Stimulated activated CD8-positive, alpha-beta memory T cell treated with anti-CD3 and anti-CD28 coated beads, Interleukin-15, amount 100 ng/mL, for 4 hours (primary cell): Measurements from ENCODE around the gene DKKL1.
"Not testable (repeated sequence)": the region's sequence is repeated elsewhere in the genome, so short reads cannot be mapped to it uniquely, and the experiment has no call there.

Source experiments
- DNase-seq, 2 donors: peaks; one replicate each; pipeline ENCODE4 v3.0.0-alpha.2; 2020; ENCODE audit warnings: low read depth in 2 of 2

The DKKL1 gene

GRCh38 chr19:49363268-49364082 is at the start of gene DKKL1:
DKKL1 (plus strand) TSS chr19:49363877; CDS start chr19:49363999, 122 bp downstream.
- DNase-seq, result peak; percentile 21 to 31

- no peak for DNase-seq
These were observed 48.6 kb upstream of the DKKL1 start for GRCh38 chr19:49315111-49315510.

DNA sequence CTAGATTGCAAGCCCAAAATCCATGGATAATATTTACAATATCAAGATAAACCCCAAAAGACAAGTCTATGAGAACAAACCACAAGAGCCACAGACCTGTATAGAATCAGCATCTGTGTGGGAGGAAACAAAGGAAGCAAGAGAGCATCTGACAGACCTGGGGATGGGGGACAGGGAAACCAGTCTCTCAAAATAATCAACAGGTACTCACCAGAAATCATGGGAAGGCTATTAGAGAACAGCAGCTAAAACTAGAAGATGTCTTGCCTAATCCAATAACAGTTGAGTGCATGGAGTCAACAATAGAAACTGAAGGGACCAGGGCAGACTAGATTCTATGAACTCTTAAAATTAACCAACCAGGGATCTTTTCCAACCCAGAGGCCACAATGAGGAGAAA is 47.4 kb upstream of the DKKL1 start:
- DNase-seq, result no peak

GRCh38 chr19:49318296-49318695 is 45.4 kb upstream of the DKKL1 start:
- no peak for DNase-seq

GRCh38 chr19:49324801-49325576 is 38.7 kb upstream of the DKKL1 start, which contains the start of gene SLC6A16:
SLC6A16 (minus strand) TSS chr19:49325191; CDS start chr19:49311347, 13,844 bp downstream.
- no peak for DNase-seq

- DNase-seq, result not testable (repeated sequence)
These were observed 37.9 kb upstream of the DKKL1 start for GRCh38 chr19:49325756-49326155.

DNA sequence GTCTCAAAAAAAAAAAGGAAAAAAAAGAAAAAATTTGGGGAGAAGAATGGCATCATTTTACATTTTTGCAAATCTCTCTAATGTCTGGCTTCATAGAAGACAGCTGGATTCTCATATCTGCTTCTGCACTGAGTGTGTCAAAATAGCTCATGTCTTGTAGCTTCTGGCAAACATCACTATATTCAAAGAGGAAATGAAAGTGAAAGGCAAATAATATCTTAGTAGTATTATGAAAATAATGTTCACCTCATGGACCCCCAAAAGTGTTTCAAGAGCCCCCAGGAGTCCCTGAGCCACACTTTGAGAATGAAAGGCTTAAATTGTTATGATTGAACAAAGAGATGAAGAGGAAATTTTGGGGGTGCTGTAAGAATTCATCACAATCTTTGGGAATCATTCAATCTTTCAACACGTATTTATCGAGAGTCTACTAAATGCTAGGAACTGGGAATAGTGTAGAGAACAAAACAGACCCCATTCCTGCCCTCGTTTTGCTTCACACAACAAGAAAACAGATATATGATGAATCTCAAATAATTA is 37.4 kb upstream of the DKKL1 start:
- DNase-seq, result no peak

- peak in 1 of 2 donors; percentile 21 for DNase-seq
These were observed 35.7 kb upstream of the DKKL1 start for GRCh38 chr19:49327878-49328544.

GRCh38 chr19:49328741-49329140 is 34.9 kb upstream of the DKKL1 start:
- no peak for DNase-seq

GRCh38 chr19:49331187-49331586 is 32.5 kb upstream of the DKKL1 start:
- DNase-seq, result not testable (repeated sequence)

DNA sequence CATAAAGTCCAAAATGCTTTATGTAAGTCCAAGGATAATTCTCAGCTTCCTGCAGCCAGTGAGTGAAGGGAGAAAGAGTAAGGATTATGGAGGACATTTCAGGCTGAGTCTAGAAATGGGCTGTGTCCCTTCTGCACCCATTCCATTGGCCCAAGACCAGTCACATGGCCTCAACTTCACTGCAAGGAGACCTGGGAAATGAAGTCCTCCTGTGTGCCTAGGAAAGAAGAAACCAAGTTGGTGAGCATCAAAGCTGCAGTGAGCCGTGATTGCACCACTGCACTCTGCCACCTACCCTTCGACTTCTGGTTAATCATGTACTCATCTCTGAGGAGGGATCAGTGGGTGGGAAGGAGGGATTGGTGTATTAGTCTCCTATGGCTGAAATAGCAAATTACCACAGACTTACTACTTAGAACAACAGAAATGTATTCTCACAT is 32.0 kb upstream of the DKKL1 start:
- DNase-seq, result peak in 1 of 2 donors; percentile 42

- DNase-seq, result not testable (repeated sequence)
These were observed 30.8 kb upstream of the DKKL1 start for GRCh38 chr19:49332691-49333417.

- DNase-seq, result no peak
These were observed 30.3 kb upstream of the DKKL1 start for GRCh38 chr19:49333418-49333805.

DNA sequence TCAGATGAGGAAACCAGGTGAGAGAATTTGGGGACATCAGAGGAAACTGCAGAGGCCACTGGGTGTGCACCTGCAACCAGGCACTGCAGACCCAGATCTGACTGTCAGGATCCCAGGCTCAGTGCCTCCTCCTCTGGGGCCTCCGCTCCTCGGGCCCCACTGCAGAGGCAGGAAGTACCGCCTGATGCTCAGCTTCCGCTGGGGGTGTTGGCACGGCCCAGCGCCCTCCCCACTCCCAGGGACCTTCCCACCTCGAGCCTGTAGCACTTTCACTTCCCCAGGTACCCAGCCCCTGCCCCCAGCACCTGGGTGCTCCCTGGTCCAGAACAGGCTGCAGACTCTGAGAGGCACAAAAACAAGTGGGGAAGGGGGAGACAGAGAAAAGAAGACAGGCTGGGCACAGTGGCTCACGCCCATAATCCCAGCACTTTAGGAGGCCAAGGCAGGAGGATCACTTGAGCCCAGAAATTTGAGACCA is 29.8 kb upstream of the DKKL1 start:
- DNase-seq, result peak; percentile 39 to 47

- peak; percentile 24 to 32 for DNase-seq
These were observed 28.4 kb upstream of the DKKL1 start, which contains the start of gene CD37 for GRCh38 chr19:49335071-49335783. CD37 (plus strand) TSS chr19:49335406; CDS start chr19:49335541, 135 bp downstream.

GRCh38 chr19:49335784-49336481 is 27.7 kb upstream of the DKKL1 start:
- DNase-seq, result no peak

- DNase-seq, result no peak
These were observed 27.0 kb upstream of the DKKL1 start for GRCh38 chr19:49336482-49337266.

DNA sequence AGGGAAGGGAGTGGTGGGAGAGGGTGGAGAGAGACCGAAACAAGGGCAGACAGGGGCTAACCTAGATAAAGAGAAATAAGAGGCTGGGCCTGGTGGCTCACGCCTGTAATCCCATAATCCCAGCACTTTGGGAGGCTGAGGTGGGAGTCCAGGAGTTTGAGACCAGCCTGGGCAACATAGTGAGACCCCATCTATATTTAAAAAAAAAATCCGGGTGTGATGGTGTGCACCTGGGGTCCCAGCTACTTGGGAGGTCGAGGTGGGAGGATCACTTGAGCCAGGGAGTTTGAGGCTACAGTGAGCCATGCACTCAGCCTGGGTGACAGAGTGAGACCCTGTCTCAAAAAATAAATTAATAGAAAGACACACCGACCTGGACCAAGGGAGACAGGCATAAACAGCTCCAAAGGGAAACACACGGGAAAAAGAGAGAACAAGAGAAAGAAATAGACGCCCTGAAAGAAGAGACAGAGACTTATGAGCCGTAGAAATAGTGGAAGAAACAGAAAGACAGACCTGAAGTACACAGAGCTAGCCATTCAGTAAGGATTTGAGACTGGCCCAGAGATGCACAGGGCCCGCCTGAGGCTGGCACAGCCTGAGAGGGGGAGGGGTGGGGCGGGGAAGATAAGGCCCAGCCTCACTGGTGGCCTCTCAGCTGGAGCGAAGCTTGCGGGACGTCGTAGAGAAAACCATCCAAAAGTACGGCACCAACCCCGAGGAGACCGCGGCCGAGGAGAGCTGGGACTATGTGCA is 26.2 kb upstream of the DKKL1 start:
- DNase-seq, result no peak
